Nephron progenitor cell (in vitro differentiated cells): Measurements from ENCODE around the gene SHFL.

ENCODE experiments used
- DNase-seq: peaks from one replicate; pipeline ENCODE4 v3.0.0; 2021
- H3K27ac Mint-ChIP-seq: 2 replicates; pipeline ENCODE4 v1.8.0; 2021; ENCODE audit warnings: mild to moderate bottlenecking, moderate library complexity, mixed read lengths
- H3K27me3 Mint-ChIP-seq: 2 replicates; pipeline ENCODE4 v1.8.0; 2021; ENCODE audit warnings: mild to moderate bottlenecking, low read depth, mixed read lengths; ENCODE audit not compliant: poor library complexity
- H3K36me3 Mint-ChIP-seq: 2 replicates; pipeline ENCODE4 v1.8.0; 2021; ENCODE audit warnings: low read depth, mixed read lengths
- H3K4me1 Mint-ChIP-seq: 2 replicates; pipeline ENCODE4 v1.8.0; 2021; ENCODE audit warnings: mixed read lengths
- H3K4me3 Mint-ChIP-seq: 2 replicates; pipeline ENCODE4 v1.8.0; 2021; ENCODE audit warnings: mild to moderate bottlenecking, moderate library complexity, mixed read lengths
- H3K9me3 Mint-ChIP-seq: 2 replicates; pipeline ENCODE4 v1.8.0; 2021; ENCODE audit warnings: mild to moderate bottlenecking, moderate library complexity, mixed read lengths
- TF ChIP-seq, protein P1 (sequence below): fragments of 200-600 bp; sonication (generic); IDR thresholded peaks from 2 replicates; pipeline ENCODE4 v1.5.0; 2021; ENCODE audit warnings: antibody characterized with exemption

SHFL gene

DNA sequence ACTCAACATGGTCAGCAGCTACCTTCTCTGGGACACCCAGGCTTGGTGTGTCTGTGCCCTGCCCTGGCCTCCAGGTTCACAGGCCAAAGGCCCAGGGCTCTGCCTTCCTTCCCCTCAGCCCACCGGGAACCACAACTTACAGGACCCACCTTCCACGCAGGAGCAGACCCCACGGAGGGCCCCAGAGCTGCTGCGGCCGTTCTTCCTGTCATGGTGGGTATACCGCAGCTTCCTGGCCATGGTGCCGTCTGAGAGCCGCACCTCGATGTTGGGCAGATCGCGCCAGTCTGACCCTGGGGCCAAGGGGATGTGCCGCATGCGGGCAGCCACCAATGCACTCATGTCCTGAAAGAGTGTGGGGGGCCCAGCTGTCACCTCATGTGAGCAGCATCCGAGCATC, 50.8 kb downstream of the SHFL start:
- Mint-ChIP-seq H3K27me3 (no peaks in the 10 kb centered on the region), H3K4me3 (no peak overlapping the region), H3K9me3 (no peaks in the 10 kb centered on the region), H3K27ac (peak overlapping the region; percentile 83), H3K36me3 (peaks cover 29% of the 10 kb centered on the region), H3K4me1 (no peaks in the 10 kb centered on the region)
- TF ChIP-seq, protein P1, sequence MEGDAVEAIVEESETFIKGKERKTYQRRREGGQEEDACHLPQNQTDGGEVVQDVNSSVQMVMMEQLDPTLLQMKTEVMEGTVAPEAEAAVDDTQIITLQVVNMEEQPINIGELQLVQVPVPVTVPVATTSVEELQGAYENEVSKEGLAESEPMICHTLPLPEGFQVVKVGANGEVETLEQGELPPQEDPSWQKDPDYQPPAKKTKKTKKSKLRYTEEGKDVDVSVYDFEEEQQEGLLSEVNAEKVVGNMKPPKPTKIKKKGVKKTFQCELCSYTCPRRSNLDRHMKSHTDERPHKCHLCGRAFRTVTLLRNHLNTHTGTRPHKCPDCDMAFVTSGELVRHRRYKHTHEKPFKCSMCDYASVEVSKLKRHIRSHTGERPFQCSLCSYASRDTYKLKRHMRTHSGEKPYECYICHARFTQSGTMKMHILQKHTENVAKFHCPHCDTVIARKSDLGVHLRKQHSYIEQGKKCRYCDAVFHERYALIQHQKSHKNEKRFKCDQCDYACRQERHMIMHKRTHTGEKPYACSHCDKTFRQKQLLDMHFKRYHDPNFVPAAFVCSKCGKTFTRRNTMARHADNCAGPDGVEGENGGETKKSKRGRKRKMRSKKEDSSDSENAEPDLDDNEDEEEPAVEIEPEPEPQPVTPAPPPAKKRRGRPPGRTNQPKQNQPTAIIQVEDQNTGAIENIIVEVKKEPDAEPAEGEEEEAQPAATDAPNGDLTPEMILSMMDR, result no peak
- no peak for DNase-seq

DNA sequence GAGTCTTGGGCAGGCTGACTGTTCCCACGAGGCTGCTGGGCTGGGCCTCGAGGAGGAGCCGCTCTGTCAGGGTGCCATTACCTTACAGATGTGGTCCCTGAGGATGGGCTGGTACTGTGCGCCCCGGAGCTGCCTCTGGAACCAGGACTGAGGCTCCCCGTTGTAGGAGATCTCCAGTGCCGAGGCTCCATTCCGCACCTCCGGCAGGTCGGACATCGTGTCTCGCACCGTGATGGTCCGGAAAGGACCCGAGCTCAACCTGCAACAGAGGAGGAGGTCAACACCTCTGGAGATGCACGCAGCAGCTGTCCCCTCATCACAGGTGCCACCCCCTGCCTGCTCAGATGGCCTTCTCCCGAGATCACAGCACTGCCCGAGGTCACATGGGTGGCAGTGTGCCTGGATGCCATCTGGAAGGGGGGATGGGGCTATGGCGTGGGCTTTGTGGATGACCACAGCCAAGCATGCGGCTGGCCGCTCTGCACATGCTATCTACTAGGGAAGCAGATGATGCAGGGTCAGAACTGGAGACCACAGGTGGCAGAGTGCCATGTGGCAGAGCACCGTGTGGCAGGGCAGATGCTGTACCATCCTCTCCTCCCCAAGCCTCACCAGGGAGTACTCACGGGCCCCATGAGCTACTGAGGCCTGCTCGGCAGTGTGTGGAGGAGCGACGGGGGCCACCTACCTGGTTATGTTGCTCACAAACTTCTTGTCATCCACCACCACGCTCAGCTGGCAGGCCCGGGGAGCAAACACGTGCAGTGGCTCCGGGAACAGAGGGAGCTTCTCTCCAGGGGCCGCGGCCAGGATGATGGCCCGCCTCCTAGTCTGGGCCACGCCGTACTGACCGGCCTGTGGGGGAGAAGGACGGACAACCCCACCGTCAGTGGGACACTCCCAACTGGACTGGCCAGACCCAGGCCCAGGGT, 51.9 kb downstream of the SHFL start:
- no peak for DNase-seq
- no peak overlapping the region for H3K4me3 Mint-ChIP-seq
- TF ChIP-seq, protein P1, result no peak
- H3K9me3 Mint-ChIP-seq, result no peaks in the 10 kb centered on the region
- no peaks in the 10 kb centered on the region for H3K4me1 Mint-ChIP-seq
- peak overlapping the region; percentile 64 for H3K27ac Mint-ChIP-seq
- no peaks in the 10 kb centered on the region for H3K27me3 Mint-ChIP-seq
- H3K36me3 Mint-ChIP-seq, result peaks cover 29% of the 10 kb centered on the region

DNA sequence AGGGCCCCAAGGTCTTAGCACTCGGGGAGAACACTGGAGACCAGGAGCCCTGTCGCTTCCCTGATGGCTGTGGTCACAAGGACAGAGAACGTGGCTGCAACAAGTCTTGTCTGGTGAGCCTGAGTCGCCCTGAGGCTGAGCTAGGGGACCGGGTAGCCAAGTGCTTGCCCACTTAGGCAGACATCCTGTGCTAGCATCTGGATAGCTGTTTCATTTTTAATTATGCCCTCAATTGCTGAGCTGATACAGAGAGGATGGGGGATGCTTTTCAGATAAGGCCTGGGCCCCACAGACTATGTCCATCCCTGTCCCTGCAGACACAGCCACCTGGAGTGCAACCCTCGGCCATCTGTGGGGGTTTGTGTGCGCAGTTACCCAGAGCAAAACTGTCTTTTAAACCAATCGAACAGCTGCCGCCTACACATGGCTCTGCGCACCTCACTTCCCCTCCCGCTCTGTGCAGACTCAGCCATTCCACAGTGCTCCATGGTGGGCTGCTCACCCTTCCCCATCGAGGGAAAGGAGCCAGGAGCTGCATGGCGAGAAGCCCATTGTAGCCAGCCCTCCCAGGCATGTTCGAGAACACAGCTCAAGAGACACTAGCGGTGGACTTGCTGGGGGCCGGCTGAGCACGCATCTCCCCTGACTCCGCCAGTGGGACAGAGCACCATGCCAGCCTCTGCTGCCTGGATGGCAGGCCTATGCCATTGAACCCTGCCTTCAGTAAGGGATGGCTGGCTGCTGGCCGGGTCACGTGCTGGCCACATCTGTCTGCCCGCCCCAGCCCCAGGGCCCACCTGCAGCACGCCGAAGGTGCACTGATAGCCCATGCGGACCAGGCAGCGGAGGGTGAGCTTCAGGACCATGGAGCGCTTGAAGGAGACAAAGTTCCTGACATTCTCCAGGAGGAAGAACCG, 53.0 kb downstream of the SHFL start:
- H3K9me3 Mint-ChIP-seq, result no peaks in the 10 kb centered on the region
- peaks cover 24% of the 10 kb centered on the region for H3K36me3 Mint-ChIP-seq
- H3K4me3 Mint-ChIP-seq, result no peak overlapping the region
- H3K4me1 Mint-ChIP-seq, result no peaks in the 10 kb centered on the region
- H3K27ac Mint-ChIP-seq, result peak overlapping the region; percentile 64
- no peak for DNase-seq
- TF ChIP-seq, protein P1, result no peak
- H3K27me3 Mint-ChIP-seq, result no peaks in the 10 kb centered on the region

DNA sequence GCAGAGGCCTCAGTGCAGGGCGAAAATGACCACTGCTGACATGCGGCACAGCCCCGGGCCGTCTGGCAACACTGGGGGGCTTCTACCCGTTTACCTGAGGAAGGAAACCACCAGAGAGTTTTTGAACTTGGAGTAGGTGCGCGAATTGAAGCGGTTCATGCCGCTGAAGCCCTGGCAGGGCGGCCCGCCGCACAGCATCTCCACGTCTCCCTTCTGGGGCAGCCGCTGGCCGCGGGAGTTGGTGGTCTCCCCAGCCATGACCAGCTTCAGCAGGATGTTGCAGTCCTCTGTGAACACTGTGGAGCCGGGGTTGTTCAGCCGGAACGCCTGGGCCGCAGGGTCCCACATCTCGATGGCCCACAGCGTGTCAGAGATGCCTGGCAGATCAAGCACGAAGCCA, 53.8 kb downstream of the SHFL start:
- TF ChIP-seq, protein P1, result no peak
- Mint-ChIP-seq H3K27me3 (no peaks in the 10 kb centered on the region), H3K4me3 (no peak overlapping the region), H3K9me3 (no peaks in the 10 kb centered on the region), H3K36me3 (peaks cover 26% of the 10 kb centered on the region), H3K4me1 (no peaks in the 10 kb centered on the region), H3K27ac (no peak overlapping the region)
- no peak for DNase-seq

DNA sequence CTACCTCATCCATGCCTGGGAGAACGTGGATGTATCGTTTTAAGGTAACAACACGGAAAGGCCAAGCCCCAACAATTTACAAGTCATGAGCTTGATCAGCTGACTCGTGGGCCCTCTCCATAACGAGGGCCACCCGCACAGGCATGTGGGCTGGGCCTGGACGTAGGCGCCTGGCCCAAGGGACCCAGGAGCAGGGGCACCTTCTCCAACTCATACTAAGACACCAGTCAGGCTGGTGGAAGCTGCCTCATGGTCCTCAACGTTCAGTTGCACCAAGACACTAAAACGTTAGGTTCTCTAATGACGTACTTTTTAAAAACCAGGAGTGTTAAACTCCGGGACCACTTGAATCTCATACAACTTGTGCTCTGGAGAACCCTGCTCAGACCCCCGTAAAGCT, 55.4 kb downstream of the SHFL start:
- DNase-seq, result no peak
- Mint-ChIP-seq H3K9me3 (no peaks in the 10 kb centered on the region), H3K27me3 (no peaks in the 10 kb centered on the region), H3K36me3 (peaks cover 41% of the 10 kb centered on the region), H3K4me1 (no peaks in the 10 kb centered on the region), H3K27ac (no peak overlapping the region), H3K4me3 (no peak overlapping the region)
- TF ChIP-seq, protein P1, result no peak
